DOHH2 (cell line): ENCODE data around the gene ABHD12.

Experiments
- EZH2phosphoT487 ChIP-seq: fragments of 200-600 bp; sonication (generic); IDR thresholded peaks from 2 replicates; pipeline ENCODE4 v1.6.1; 2017; ENCODE audit warnings: borderline replicate concordance, mild to moderate bottlenecking, antibody characterized with exemption, low read length, moderate library complexity, mixed read lengths
- TF ChIP-seq, protein P1 (sequence below): fragments of 200-600 bp; sonication (generic); IDR thresholded peaks from one replicate; pipeline ENCODE4 v1.5.1; 2014; ENCODE audit warnings: antibody characterized with exemption, mild to moderate bottlenecking, low read depth, low read length; ENCODE audit not compliant: poor library complexity, severe bottlenecking

DNA sequence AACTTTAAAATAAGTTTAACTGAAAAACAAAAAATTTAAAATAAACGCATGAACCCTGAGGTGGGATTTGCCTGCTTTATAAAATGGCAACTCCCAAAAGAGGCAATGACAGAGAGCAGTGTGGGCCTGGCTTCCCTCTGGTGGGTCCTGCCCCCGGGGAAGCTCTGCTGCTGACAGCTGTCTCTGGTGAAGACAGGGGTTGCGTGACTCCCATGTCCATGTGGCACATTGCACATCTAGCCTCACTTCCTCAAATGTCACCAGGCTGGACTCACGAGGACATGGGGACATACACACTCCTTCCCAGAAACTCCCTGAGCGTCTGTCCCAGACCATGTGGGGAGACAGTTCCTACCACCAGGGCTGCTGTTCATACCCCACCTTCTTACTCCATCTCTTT is 66.2 kb downstream of the ABHD12 start:
- TF ChIP-seq, protein P1, sequence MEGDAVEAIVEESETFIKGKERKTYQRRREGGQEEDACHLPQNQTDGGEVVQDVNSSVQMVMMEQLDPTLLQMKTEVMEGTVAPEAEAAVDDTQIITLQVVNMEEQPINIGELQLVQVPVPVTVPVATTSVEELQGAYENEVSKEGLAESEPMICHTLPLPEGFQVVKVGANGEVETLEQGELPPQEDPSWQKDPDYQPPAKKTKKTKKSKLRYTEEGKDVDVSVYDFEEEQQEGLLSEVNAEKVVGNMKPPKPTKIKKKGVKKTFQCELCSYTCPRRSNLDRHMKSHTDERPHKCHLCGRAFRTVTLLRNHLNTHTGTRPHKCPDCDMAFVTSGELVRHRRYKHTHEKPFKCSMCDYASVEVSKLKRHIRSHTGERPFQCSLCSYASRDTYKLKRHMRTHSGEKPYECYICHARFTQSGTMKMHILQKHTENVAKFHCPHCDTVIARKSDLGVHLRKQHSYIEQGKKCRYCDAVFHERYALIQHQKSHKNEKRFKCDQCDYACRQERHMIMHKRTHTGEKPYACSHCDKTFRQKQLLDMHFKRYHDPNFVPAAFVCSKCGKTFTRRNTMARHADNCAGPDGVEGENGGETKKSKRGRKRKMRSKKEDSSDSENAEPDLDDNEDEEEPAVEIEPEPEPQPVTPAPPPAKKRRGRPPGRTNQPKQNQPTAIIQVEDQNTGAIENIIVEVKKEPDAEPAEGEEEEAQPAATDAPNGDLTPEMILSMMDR: no peak
- no peak for TF ChIP-seq EZH2phosphoT487
